ENCODE data around the gene TXNRD2.

TXNRD2 gene

DNA sequence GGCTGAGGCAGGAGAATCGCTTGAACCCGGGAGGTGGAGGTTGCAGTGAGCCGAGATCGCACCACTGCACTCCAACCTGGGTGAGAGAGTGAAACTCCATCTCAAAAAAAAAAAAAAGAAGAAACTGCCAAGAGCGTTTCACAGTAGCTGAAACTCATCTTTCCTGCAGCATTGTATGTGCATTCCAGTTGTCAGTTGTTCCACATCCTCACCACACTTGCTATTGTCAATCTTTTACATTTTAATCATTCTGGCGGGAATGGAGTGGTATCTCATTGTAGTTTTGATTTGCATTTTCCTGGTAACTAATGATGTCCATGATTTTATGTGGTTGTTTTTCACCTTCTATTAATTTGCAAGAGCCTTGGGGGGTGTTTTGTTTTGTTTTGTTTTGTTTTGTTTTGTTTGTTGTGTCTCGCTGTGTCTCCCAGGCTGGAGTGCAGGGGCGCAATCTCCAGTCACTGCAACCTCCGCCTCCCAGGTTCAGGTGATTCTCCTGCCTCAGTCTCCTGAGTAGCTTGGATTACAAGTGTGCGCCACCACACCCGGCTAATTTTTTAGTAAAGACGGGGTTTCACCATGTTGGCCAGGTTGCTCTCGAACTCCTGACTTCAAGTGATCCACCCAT, 78.9 kb downstream of the TXNRD2 start:
- DNase-seq (ENCODE audit: low spot score), result no peak

DNA sequence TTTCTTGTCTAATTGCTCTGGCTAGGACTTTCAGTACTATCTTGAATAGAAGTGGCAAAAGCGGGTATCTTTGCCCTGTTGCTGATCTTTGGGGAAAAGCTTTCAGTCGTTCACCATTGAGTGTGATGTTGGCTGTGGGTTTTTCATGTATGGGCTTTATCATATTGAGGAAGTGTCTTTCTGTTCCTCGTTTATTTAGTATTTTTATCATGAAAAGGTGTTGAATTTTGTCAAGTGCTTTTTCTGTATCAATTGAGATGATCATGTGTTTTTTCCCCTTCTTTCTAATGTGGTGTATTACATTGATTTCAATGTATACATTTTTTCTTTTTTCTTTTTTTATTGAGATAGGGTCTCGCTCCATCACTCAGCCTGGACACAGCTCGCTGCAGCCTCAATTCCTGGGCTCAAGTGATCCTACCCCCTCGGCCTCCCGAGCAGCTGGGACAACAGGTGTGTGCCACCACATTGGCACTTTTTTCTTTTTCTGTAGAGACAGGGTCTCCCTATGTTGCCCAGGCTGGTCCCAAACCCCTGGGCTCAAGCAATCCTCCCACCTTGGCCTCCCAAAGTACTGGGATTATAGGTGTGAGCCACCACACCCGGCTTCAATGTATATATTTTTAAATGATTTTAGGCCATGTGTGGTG, 81.6 kb downstream of the TXNRD2 start:
- DNase-seq (ENCODE audit: low spot score), result no peak

DNA sequence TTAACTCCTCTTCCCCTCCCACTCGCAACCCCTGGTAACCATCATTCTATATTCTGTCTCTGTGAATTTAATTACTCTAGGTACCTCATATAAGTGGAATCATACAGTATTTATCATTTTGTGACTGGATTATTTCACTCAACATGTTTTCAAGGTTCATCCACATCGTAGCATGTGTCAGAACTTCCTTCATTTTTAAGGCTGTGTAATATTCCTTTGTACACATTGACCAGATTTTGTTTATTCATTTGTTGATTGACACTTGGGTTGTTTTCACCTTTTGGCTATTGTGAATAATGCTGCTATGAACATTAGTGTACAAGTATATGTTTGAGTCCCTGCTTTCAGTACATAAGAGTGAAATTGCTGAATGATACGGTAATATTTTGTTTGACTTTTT, 84.2 kb downstream of the TXNRD2 start:
- DNase-seq (ENCODE audit: low spot score), result no peak

DNA sequence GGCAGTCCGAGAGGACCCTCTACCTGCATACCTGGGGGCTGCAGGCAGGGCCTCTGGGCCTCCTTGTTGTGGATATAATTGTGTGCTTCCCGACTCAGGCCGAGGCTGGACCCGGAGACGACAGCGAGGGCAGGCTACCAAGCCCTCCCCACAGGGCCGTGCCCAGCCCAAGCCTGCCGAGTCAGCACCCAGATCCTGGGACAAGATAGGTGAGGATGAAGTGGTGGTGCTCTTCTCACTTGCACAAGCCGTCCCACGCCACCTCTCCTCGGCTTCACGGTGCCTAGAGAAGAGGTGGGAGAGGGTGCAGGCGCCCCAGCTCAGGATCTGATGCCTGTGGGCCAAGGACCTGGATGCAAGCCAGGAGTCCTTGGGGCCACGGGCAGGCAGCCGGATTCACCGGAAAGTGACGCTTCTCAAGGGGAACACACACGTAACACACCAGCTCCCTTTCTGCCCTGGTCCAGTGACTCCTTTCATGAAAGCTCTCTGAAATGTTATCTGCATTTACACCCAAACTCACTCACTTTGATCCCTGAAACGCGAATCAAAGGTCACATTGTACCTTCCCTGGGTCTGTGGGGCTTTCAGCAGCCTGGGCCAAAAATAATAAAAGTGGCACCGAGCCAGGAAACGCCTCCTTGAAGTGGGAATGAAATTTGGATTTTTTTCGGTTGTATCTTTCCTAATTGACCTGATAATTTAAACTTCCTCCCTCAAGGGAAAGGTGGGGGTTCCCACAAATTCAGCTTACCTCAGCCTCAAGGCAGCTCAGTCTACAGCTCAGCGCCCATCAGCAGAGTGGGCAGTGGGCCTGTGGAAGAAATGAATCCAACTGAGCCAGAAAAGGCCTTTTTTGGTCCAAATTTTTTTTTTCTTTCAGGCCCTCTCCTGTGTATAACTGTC, 85.9 kb downstream of the TXNRD2 start:
- DNase-seq (ENCODE audit: low spot score), result peak; percentile 76

DNA sequence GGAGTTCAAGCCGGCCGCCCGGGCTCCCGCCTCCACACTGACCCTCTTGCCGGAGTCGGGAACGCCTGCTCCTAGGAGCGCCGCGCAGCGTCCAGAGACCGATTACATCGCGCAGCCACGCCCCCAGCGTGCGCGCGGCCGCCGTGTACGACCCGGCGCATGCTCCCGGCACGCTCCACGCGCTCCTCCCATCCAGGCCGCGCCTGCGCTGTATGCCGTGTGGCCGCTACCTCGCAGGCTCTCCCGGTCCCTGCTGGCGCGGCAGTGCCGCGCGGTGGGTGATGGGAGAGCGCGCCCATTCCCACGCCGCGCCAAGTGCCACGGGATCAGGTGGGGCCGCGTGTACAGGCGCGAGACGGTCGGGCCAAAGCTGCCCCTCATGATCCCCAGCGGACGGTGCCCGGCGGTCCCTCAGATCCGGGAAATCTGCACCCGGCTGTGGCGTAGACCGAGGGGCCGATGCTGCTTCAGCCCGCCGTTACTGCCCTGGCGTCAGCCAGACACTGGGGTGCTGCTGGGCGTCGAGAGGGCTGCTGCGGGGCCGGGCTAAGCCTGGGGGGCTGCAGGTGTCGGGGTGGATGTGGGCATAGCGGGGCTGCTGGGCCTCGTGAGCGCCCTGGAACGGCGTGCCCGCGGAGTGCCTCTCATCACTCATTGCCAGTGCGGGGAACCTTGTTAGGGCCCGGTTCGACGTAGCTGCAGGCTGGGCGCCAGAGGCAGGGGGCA, 86.7 kb downstream of the TXNRD2 start, which contains the start of the genes GNB1L and RTL10:
TSS of gene GNB1L (minus strand) at position 97 of the 726 bp plus-strand sequence. CDS start 33,519 bp downstream, outside the sequence.
TSS of gene RTL10 (minus strand) at position 97 of the 726 bp plus-strand sequence. CDS start 2,613 bp downstream, outside the sequence.
- peak; percentile 97 for DNase-seq (ENCODE audit: low spot score)

DNA sequence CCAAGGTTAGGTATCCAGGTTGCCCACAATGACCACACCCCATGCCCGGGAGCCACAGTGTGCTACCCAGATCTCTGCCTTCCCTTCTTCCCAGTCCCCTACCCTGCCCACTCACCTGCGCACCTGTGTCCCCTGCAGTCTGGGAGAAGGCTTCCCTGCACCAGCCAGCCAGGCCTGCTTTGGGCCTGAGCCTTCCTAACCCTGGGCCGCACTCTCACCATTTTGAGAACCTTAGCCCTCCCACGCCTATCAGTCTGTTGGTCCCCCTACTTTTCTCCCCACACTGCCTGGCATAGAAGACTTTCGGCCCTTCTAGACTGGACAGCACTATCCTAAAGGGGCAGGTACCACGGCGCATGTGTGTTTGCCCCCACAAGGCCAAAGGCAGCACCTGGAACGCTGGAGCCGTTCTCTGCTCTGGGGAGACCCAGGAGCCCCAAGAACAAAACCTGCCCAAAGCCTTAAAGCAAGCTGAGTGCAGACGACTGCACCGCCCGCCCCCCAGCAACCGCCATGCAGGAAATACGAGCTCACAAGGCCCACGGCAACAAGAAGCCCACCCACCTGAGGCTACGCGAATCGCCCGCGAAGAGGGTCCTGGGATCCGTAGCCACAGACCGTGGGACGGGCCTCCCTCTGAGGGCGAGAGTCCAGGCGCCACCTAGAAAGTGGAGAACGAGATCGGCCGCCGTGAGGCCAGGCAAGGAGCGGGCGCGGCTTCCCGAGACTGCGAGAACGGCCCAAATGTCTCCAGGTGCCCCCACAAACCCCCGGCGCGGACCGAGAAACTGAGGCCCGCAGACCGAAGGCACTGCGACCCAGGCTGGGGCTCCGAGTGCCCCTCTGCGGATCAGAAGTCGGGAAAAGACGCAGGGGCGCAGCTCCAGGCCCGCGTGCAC, 87.5 kb downstream of the TXNRD2 start:
- DNase-seq (ENCODE audit: low spot score), result no peak

DNA sequence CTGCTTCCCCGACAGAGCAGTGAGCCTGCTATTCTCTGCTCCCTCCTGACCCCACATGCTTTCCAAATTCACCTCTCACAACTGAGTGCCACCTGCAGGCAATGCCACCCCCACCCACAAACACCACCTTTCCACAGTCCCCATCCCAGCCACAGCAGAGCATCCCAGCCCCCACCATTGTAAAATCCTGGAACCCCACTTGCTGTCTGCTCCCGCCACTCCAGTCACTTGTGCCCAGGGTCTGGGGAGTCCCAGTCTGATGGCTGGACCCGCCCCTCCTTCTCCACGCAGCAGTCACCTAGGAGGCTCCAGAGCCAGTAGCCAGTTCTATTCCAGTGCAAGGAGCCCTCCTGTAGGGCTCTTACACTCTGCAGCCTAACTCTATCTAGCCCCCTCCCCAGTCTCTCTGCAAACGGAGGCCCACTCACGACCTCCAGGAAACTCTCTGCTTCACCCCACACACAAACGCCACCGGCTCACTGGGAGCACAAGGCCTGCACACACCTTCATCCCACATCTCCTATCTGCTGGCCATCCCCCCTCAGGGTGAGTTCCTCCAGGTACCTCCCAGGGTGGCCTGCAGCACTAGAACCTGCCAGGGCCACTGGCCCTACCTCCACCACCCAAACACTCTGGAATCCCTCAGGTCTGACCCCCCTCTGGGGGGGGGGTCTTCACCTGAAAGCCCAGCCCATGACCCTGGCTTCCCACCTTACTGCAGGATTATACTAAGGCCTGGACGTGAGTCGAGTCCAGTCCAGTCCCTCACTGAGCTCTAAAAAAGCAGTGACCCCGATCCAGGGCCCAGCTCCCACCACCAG, 88.3 kb downstream of the TXNRD2 start:
- no peak for DNase-seq (ENCODE audit: low spot score)

DNA sequence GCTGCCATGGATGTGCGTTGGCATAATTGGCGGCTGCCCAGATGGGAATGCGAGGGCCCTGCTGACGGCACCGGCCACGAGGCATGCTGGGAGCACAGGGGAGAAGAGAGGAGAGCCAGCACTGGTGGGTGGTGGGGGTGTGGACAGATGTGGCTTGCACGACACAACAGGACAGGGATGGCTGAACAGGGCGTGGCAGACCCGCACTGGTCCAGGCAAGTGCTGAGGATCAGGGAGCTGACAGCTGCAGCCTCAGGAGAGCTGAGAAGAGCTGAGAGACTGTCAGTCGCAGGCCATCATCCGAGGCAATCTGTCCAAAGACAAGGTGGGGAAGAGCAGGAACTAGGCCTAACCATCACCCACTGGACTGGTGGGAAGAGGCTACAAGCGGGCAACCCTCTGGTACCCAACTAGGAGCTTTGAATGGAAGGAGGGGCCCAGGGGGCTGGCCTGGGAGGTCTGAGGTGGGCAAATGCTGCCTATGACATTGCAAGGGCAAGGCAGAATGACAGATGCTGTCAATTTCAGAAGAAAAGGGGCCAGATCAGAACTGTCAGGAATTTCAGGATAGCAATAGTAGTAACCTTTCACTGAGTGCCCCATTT, 89.3 kb downstream of the TXNRD2 start:
- no peak for DNase-seq (ENCODE audit: low spot score)

DNA sequence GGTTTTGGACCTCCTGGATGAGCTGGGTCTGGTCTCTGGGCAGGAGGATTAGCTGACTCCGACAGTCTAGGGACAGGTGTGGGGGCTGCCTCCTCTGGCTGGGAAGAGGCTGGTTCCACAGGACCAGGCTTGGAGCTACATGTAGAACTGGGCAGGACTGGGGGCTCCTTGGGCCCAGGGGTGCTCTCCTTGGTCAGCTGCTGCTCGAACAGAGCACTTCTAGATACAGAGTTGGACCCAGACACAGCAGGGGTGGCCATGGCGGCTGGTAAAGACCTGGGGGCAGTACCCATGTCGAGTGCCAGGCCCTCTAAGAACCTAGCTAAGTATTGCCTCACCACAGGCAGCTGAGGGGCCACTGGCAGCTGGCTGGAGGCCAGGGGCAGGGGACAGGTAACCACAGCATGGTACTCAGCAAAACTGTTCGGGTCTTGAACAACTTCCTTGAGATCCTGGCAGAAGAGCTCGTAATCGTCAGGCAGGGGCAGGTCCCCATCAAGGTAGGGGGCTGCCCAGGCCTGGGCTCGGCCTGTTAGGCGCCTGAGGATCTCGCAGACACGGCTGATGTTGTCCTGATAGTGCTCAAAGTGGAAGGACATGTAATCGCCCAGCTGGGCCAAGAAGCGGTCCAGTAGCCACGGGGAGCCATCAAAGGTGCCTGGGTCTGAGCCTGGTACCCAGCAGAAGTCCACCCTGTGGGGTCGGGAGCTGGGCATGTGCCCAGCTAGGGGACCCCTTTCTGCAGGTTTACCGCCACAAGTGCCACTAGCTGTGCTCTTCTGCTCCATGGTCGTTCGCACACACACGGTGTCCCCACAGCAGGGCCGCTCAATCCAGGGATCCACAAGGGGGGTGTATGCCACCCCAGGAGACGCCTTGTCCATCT, 90.1 kb downstream of the TXNRD2 start:
- DNase-seq (ENCODE audit: low spot score), result no peak

DNA sequence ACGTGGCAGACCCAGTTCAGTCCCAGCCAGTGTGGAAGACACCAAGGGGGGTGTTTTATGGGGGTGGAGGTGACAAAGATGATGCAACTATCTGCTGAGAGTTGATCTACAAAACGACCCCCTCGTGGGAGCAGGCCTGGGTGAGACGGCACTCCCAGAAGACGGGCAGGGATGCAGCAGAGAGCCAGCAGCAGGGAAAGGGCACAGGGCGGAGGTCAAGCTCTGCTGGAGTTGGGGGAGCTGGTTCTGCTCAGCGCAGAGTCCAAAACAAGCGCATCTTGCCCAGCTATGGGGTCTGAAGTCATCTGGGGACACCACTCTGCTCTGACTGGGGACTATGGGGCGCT, 90.9 kb downstream of the TXNRD2 start:
- no peak for DNase-seq (ENCODE audit: low spot score)

DNA sequence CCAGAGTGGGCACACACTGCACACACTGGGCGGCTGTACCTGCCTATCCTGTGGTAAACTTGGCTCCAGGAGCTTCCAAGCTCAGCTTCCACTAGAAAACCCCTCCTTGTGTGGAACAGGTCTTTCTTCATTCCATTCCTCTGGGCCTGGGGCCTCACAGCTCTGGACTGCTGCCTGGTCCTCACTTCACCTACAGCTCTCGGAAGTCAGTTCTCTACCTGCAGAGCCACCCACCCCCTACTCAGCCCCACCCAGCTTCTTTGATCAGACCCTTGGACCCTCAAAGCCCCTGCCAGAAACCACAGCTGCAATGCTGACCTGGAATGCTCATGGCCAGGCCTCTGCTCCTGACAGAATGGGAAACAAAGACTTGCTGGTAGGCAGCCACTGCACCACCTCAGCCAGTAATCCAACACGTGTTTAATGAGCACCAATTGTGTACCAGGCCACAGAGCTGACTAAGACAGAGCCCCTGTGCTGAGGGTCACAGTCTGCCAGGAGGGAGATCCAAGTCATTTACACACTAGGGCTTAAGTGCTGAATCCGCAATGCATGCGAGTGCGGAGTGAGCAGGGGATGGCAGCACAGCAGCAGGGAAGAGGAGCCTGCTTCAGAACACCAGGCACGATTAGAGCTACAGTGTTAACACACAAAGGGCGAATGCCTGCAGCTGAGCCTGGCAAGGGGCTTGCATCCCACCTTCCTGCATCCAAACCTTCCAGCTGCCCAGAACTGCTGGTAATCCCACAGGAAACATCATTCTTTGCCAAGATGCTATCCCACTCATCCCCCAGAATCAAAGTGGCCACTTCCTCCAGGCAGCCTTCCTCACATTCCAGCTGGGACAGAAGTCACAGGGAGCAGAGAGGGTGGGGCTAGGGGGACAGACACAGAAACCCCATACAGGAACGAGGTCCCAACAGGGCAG, 91.5 kb downstream of the TXNRD2 start:
- DNase-seq (ENCODE audit: low spot score), result no peak

DNA sequence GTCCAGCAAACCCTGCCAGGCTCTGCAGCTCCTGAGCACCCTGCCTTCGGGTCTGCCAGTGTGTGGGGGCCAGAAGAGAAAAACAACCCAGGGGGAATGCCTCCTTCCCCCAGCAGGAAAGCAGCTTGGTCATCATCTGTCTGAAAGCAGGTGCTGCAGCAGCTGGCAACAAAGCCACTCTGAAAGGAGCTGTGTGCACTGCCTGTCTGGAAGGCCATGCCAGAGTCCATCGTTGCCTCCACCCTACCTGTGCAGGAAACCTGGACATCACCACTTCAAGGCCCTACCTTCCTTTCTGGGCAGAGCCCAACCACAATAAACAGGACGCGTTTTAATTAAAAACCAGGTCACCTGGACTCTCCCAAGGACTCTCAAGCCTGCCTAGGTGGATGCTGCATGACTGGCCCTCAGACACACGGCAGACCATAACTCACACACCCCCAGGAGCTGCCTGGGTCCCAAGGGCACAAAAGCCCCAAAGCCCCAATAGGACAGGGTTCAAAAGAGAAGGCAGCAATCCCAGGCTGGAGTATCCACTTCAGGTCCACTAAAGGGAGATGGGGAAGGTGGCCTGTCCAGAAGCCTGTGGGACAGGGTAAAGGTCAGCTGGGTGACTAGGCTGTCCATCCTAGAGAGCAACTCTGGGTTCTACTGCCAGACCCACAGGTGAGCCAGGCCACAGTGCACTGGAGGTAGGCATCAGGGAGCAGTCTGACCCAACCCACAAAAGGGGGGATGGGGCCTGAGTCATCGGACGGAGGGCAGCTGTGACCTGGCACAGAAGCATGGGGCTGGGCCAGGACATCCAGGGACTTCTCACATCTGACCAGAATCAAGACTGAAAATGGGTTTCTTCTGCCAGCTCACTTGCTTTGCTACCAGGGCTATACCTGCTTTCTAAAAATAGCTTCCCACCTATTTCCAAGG, 93.1 kb downstream of the TXNRD2 start:
- DNase-seq (ENCODE audit: low spot score), result peak; percentile 84

DNA sequence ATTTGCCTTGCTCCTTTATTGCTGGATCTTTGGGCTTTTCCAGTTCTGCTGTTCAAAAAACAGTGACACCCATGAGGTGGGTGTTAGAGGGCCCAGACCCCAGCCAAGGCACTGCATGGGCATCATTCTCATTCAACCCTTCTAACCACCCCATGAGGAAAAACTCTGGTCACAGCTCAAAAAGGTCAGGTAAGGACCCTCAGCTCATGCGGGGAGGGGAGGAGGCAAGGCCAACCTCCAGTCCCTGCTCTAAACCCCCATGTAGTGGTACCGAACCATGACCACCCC, 94.3 kb downstream of the TXNRD2 start:
- no peak for DNase-seq (ENCODE audit: low spot score)

DNA sequence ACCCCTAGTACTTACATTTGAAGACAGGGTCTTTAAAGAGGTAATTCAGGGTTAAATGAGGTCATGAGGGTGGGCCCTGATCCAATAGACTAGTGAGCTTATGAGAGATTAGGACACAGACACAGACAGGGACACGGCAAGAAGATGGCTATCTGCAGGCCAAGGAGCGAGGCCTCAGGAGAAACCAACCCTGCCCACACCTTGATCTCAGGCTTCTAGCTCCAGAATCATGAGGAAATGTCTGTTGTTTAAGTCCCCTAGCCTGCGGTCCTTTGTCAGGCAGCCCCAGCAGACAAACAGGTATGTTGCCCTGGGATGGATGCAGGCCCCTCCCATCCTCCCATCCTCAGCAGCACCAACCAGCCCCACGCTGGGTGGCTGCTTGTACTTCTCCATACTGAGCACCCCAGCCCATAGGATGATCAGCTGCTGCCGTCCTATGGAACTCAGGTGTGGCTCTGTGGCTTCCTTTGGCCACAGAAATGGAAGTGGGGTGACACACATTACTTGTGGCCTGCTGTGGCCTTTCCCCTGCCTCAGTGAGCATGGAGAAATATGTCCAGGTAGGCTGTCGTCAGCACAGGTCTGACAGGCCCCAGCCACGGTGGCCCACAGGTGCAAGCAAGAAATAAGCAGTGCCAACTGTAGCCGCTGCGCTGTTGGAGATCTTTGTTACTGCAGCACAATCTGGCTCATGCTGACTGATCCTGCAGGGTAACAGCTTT, 94.8 kb downstream of the TXNRD2 start:
- DNase-seq (ENCODE audit: low spot score), result no peak

DNA sequence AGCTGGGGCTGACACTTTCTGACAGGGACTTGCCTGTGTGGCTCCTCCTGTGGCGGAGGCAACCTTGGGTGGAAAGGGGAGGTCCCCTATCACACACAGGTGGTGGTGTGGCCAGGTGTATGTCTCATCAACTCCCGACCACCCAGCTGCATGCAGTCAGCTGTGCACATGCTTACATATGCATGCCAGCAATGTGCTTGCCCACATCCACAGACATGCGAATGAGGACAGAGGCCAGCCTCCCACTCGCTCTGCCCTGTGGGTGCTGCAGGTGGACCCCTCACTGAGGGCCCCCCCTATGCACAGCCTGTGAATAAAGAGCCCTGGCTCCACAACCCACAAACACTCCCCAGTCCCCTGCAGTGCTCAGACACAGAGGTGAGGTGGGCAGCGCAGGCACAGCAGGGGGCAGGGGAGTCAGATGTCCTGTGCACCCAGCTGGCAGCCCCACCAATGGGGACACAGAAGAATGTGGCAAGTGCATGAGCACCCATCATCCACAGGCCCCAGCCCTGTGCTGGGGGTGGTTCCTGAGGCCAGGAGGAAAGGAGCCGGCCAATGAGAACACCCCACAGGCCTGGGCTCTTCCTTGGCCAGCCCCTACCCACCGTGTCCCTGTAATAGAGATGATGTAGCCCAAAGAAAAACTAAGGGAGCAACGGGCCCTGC, 96.4 kb downstream of the TXNRD2 start:
- no peak for DNase-seq (ENCODE audit: low spot score)
